Suprapubic skin (tissue), 4 donors: ENCODE results near the gene FAM98B. TPM values are rescaled to one million over a fixed set of nuclear protein-coding genes. Genes with fewer than 3 reads are reported as not detected.

Experiments
- DNase-seq, 2 donors: peaks; one replicate each; pipeline ENCODE4 v3.0.0-alpha.2; 2019; ENCODE audit warnings: low spot score in 2 of 2
- H3K27ac ChIP-seq: fragments of 200-600 bp; sonication (generic); one replicate; pipeline ENCODE4 v1.5.1; 2019
- H3K27me3 ChIP-seq: fragments of 200-600 bp; sonication (generic); one replicate; pipeline ENCODE4 v1.5.1; 2019
- H3K36me3 ChIP-seq: fragments of 200-600 bp; sonication (generic); one replicate; pipeline ENCODE4 v1.5.1; 2019
- H3K4me1 ChIP-seq: fragments of 200-600 bp; sonication (generic); one replicate; pipeline ENCODE4 v1.5.1; 2019
- H3K4me3 ChIP-seq: fragments of 200-600 bp; sonication (generic); one replicate; pipeline ENCODE4 v1.5.1; 2019; ENCODE audit warnings: mild to moderate bottlenecking
- H3K9me3 ChIP-seq: fragments of 200-600 bp; sonication (generic); one replicate; pipeline ENCODE4 v1.5.1; 2019
- EP300 ChIP-seq: sonication (generic); formaldehyde crosslinking; IDR thresholded peaks from one replicate; pipeline ENCODE4 v1.6.1; 2017; ENCODE audit warnings: antibody characterized with exemption
- POLR2A ChIP-seq, 2 donors: fragments of 450-650 bp; IDR thresholded peaks; one replicate each; pipeline ENCODE4 v1.6.1; 2017; ENCODE audit warnings: antibody characterized with exemption in 2 of 2, mild to moderate bottlenecking in 2 of 2, moderate library complexity in 2 of 2
- POLR2AphosphoS5 ChIP-seq, 3 donors: sonication (generic); formaldehyde crosslinking; IDR thresholded peaks; one replicate each; pipeline ENCODE4 v1.6.1; 2017; ENCODE audit warnings: antibody characterized with exemption in 3 of 3
- WGBS: methylation state at CpG from one replicate; pipeline ENCODE4 v1.1.5; 2018; 5-methylcytosine and 5-hydroxymethylcytosine counted together
- total RNA-seq, 4 donors: library from RNA; depleted of rRNA; stranded (reverse); fragments of >200 nt; gene quantifications; one replicate each; pipeline ENCODE4 v1.1.0, GENCODE V29; 2016
- TF ChIP-seq, protein P1 (sequence below), 2 donors: fragments of 200-600 bp in 1 of 2; fragments of 450-650 bp in 1 of 2; sonication (generic) in 1 of 2; IDR thresholded peaks; one replicate each; pipeline ENCODE4 v1.5.1; 2016 to 2019; ENCODE audit warnings: antibody characterized with exemption in 2 of 2, mild to moderate bottlenecking in 1 of 2, moderate library complexity in 1 of 2

FAM98B gene
- total RNA-seq, 4 donors from 2014 or later, result 9.4 to 48.3 (median 14.7) TPM

DNA sequence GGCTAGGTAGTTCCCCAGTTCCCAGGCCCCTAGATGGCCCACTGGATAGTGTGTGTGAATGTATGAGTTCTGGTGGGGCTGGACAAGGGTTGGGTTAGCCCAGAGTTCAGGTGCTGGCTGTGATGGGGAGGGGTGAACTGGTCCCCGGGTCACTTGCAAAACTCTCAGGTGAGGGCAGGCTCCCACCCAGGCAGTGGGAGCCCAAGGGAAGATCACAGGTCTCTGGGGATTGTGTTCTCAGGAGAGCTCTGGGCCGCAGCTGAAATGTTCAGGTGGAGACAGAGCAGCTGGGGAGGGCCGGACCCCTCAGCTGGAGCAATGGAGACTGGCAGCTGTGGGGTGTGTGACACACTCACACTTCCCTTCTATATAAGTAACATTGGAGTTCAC, 12.8 kb upstream of the FAM98B start:
- no peak overlapping the region for H3K27ac ChIP-seq

DNA sequence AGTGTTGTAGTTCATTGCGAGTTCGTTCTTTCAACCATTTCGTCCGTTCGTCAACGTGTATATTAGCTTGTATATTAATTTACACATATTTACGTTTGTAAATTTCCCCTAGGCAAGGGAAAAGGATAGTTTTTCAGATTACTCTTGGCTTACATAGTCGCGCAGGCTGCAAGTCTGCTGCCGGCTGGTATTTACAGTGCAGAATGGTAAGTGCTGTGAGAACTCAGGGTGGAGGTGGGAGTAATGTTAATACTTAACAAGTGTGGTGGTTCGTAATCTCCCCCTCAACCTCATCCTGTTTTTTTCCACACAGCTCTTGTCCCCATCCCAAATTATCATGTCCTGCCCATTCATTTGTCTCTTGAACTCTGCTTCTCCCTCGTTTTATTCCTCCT, 766 bp downstream of the FAM98B start:
- H3K9me3 ChIP-seq, result no peaks in the 10 kb centered on the region
- under 1% methylated on average over 12 of the region's 12 CpGs for WGBS
- TF ChIP-seq EP300 (no peak), POLR2AphosphoS5 (IDR thresholded peaks at IDR 0.05) (no peak), POLR2A (IDR thresholded peaks at IDR 0.05) (no peak)
- TF ChIP-seq, protein P1, sequence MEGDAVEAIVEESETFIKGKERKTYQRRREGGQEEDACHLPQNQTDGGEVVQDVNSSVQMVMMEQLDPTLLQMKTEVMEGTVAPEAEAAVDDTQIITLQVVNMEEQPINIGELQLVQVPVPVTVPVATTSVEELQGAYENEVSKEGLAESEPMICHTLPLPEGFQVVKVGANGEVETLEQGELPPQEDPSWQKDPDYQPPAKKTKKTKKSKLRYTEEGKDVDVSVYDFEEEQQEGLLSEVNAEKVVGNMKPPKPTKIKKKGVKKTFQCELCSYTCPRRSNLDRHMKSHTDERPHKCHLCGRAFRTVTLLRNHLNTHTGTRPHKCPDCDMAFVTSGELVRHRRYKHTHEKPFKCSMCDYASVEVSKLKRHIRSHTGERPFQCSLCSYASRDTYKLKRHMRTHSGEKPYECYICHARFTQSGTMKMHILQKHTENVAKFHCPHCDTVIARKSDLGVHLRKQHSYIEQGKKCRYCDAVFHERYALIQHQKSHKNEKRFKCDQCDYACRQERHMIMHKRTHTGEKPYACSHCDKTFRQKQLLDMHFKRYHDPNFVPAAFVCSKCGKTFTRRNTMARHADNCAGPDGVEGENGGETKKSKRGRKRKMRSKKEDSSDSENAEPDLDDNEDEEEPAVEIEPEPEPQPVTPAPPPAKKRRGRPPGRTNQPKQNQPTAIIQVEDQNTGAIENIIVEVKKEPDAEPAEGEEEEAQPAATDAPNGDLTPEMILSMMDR (IDR thresholded peaks at IDR 0.05), result no peak
- no peak for DNase-seq
- peak overlapping the region; percentile 94 for H3K27ac ChIP-seq
- no peaks in the 10 kb centered on the region for H3K36me3 ChIP-seq
- no peaks in the 10 kb centered on the region for H3K27me3 ChIP-seq
- peak overlapping the region; percentile 93 for H3K4me3 ChIP-seq
- peaks cover 22% of the 10 kb centered on the region for H3K4me1 ChIP-seq

More for the DNA sequence above, 12.8 kb upstream of the FAM98B start:
- 100% methylated on average over 3 of the region's 3 CpGs for WGBS
- TF ChIP-seq EP300, result no peak
- no peaks in the 10 kb centered on the region for H3K36me3 ChIP-seq
- no peak for DNase-seq
- no peaks in the 10 kb centered on the region for H3K9me3 ChIP-seq
- no peak overlapping the region for H3K4me3 ChIP-seq
- no peaks in the 10 kb centered on the region for H3K27me3 ChIP-seq
- H3K4me1 ChIP-seq, result no peaks in the 10 kb centered on the region

- Histone ChIP-seq H3K9me3 (no peaks in the 10 kb centered on the region), H3K27ac (no peak overlapping the region), H3K36me3 (no peaks in the 10 kb centered on the region), H3K4me3 (peak overlapping the region; percentile 93), H3K4me1 (peaks cover 22% of the 10 kb centered on the region), H3K27me3 (no peaks in the 10 kb centered on the region)
- TF ChIP-seq EP300 (no peak), POLR2A (IDR thresholded peaks at IDR 0.05) (no peak), POLR2AphosphoS5 (IDR thresholded peaks at IDR 0.05) (no peak)
- TF ChIP-seq, protein P1 (IDR thresholded peaks at IDR 0.05), result no peak
- 10% methylated on average over 4 of the region's 4 CpGs for WGBS
- DNase-seq, result no peak
Observed at GRCh38 chr15:38455092-38455491, 1.2 kb downstream of the FAM98B start.

DNA sequence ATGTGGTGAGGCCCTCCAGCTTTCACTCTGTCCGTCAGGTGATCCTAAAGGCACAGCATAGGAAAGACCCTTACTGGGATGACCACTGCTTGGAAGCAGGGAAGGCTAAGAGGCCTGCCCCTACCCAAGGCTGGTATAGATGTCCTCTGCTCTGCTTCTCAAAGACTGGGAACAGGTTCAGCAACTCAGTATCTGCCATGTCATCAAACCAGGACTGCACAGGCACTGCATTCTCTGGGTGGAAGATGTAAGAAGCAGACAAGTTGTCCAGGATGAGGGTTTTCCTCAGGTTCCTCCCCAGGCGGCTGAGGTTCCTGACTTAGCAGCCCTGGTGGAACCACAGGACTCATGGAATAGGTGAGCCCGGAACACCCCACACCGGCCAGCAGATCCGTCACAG, 4.7 kb downstream of the FAM98B start:
- no peaks in the 10 kb centered on the region for H3K36me3 ChIP-seq
- DNase-seq, result no peak
- peaks cover 16% of the 10 kb centered on the region for H3K4me1 ChIP-seq
- 98% methylated on average over 4 of the region's 5 CpGs for WGBS
- H3K27me3 ChIP-seq, result no peaks in the 10 kb centered on the region
- H3K4me3 ChIP-seq, result no peak overlapping the region
- TF ChIP-seq POLR2AphosphoS5 (IDR thresholded peaks at IDR 0.05) (no peak), POLR2A (IDR thresholded peaks at IDR 0.05) (no peak), EP300 (no peak)
- TF ChIP-seq, protein P1 (IDR thresholded peaks at IDR 0.05), result no peak
- H3K27ac ChIP-seq, result no peak overlapping the region
- no peaks in the 10 kb centered on the region for H3K9me3 ChIP-seq

GRCh38 chr15:38459480-38459879, 5.6 kb downstream of the FAM98B start:
- no peak for DNase-seq
- no peak for TF ChIP-seq EP300
- TF ChIP-seq POLR2A (IDR thresholded peaks at IDR 0.05), result no peak
- H3K4me3 ChIP-seq, result no peak overlapping the region
- H3K4me1 ChIP-seq, result peaks cover 15% of the 10 kb centered on the region
- H3K36me3 ChIP-seq, result no peaks in the 10 kb centered on the region
- no peak overlapping the region for H3K27ac ChIP-seq
- H3K27me3 ChIP-seq, result no peaks in the 10 kb centered on the region
- H3K9me3 ChIP-seq, result no peaks in the 10 kb centered on the region
- WGBS, result 100% methylated on average over 4 of the region's 6 CpGs

- Histone ChIP-seq H3K9me3 (no peaks in the 10 kb centered on the region), H3K4me3 (no peak overlapping the region), H3K27ac (no peak overlapping the region), H3K27me3 (no peaks in the 10 kb centered on the region), H3K4me1 (peaks cover 6% of the 10 kb centered on the region), H3K36me3 (no peaks in the 10 kb centered on the region)
- DNase-seq, result no peak
- no peak for TF ChIP-seq POLR2A (IDR thresholded peaks at IDR 0.05)
- TF ChIP-seq EP300, result no peak
- no peak for TF ChIP-seq POLR2AphosphoS5 (IDR thresholded peaks at IDR 0.05)
- TF ChIP-seq, protein P1 (IDR thresholded peaks at IDR 0.05), result no peak
- 92% methylated on average over 3 of the region's 3 CpGs for WGBS
Observed at GRCh38 chr15:38460543-38460942, 6.6 kb downstream of the FAM98B start.
